ENCODE data around the gene ID3.

The ID3 gene

DNA sequence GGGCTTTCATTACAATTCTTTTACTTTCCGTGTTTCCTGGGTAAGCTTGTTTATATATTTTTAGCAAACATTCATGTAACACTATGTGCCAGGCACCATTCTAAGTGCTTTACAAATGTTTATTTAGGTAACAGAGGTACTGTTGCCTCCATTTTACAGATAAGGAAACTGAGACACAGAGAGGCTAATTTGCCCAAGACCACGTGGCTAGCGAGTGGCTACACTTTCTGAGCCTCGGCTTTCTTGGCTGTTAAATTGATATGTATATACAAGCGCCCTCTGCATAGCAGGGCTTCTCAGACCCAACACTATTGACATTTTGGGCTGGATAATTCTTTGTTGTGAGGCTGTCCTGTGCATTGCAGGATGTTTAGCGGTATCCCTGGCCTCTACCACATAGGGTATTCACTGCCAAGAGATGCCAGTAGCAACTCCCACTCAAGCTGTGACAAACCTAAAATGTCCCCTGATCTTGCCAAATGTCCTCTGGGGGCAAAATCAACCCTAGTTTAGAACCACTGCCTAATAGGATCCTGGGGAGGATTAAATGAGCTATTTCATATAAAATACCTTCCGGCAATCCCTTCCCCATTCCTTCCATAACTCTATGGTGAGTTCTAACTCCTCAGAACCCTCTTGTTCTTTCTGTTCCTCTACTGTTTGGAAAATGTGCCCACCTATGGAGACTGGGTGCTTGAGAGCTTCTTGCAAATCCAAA is 17.2 kb upstream of the ID3 start:
- TF ChIP-seq, protein P1, sequence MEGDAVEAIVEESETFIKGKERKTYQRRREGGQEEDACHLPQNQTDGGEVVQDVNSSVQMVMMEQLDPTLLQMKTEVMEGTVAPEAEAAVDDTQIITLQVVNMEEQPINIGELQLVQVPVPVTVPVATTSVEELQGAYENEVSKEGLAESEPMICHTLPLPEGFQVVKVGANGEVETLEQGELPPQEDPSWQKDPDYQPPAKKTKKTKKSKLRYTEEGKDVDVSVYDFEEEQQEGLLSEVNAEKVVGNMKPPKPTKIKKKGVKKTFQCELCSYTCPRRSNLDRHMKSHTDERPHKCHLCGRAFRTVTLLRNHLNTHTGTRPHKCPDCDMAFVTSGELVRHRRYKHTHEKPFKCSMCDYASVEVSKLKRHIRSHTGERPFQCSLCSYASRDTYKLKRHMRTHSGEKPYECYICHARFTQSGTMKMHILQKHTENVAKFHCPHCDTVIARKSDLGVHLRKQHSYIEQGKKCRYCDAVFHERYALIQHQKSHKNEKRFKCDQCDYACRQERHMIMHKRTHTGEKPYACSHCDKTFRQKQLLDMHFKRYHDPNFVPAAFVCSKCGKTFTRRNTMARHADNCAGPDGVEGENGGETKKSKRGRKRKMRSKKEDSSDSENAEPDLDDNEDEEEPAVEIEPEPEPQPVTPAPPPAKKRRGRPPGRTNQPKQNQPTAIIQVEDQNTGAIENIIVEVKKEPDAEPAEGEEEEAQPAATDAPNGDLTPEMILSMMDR (conservative IDR thresholded peaks at IDR 0.05): no peak

DNA sequence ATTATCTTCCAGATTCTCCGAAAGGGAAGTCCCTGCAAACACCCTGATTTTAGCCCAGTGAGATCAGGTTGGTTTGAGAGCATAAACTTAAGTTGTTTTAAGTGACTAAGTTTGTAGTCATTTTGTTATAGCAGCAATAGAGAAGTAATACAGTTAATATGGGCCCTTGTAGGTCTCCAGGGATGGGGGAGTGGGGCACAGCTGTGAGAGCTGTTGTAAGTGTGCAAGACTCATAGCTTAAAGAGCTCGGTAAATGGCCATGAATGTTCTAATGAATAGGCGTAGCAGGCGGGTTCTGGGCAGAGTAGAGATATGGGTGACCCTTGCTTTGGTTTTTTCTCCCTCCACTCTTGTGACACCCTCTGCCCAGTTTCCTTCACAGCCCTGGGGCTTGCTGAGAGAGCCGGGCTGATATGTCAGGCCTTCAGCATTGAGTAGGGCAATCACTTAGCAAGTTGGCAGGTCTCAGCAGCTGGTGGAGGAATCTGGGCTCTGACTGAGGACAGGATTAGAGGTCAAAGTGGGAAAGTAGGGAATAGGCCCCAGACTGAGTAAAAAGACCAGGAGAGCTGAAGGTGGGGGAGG is 16.0 kb upstream of the ID3 start:
- TF ChIP-seq, protein P1 (conservative IDR thresholded peaks at IDR 0.05): no peak
- peak overlapping the region; percentile 20; the same call in 1 of the 2 replicates for H3K27ac ChIP-seq

More for the DNA sequence above, 17.2 kb upstream of the ID3 start:
- peak overlapping the region; percentile 20; the same call in 1 of the 2 replicates for H3K27ac ChIP-seq

DNA sequence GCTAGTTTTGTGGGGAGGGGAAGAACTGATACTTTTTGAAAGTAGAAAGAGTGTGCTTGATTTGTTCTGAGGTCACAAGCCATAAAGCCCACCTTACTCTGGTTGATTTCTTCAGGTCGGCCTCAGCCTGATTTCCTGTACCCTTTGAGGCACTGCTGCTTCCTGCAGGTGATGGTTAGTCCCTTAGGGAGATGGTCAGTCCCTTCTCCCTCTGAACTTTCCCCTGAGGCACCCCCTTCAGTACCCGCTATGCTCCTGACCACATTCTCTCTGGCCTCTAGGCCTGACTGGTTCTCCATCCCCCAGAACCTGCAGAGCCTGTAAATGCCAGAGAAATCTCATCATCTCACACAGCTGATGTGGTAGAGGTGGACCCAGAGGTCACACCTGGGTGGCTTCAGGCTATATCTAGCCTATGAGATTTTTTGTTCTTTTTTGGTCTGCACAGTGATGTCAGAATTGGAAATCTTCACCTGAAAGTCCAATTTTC is 15.0 kb upstream of the ID3 start:
- TF ChIP-seq, protein P1 (conservative IDR thresholded peaks at IDR 0.05): no peak
- no peak overlapping the region for H3K27ac ChIP-seq

DNA sequence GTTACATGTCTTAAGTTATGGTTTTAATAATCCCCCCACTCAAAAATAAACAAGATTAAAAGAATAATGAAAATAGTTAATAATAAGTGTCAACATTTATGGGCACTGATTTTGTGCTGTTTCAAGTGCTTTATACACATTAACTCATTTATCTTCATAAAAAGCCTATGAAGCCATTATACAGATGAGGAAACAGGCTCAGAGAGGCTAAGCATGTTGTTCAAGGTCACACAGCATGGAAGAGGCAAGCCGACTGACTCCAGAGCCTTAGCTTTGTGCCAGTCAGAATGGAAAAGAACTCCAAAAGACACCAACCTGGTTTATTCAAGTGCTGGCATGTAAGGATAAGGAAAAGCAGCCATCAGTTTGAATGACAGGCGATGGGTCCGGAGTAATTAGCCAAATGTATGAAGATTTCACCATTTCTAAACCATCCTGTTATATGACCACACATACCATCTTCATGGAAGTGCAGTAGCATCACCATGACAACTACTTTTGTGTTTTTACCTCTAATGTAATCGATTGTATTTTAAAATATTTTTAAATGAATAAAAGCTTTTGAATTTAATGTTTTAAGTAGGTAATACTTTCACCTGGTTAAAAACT is 14.4 kb upstream of the ID3 start:
- TF ChIP-seq, protein P1 (conservative IDR thresholded peaks at IDR 0.05): no peak

DNA sequence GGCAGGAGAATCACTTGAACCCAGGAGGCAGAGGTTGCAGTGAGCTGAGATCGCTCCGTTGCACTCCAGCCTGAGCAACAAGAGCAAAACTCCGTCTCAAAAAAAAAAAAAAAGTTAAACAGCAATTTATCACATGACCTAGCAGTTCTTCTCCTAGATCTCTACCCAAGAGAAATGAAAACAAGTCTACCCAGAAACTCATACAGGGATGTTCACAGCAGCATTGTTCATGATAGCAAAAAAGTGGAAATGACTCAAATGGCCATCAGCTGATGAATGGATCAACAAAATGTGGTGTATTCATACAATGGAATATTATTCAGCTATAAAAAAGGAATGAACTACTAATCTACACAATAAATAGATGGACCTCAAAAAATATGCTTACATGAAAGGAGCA is 12.2 kb upstream of the ID3 start:
- H3K27ac ChIP-seq: no peak overlapping the region
- TF ChIP-seq, protein P1 (conservative IDR thresholded peaks at IDR 0.05): no peak

More for the DNA sequence above, 14.4 kb upstream of the ID3 start:
- no peak overlapping the region for H3K27ac ChIP-seq

DNA sequence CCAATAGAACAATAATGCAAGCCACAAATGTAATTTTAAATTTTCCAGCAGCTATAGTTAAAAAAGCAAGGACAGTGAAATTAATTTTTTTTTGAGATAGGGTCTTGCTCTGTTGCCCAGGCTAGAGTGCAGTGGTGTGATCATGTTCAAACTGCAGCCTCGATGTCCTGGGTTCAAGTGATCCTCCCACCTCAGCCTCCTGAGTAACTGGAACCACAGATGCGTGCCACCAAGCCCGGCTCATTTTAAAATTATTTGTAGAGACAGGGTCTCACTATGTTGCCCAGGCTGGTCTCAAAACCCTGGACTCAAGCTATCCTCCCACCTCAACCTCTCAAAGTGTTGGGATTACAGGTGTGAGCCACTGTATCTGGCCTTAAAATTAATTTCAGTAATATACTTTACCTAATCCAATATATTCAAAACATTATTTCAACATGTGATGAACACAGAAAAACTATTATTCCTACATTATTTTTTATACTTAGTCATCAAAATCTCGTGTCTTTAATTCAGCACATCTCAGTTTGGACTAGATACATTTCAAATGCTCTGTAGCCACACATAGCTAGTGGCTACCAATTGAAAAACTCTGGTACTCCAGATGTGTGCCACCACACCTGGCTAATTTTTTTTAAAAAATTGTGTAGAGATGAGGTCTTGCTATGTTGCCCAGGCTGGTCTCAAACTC is 10.8 kb upstream of the ID3 start:
- H3K27ac ChIP-seq: no peak overlapping the region
- TF ChIP-seq, protein P1 (conservative IDR thresholded peaks at IDR 0.05): no peak

Data from VCaP (cell line).